ENCODE results near the gene SNPH.

DNA sequence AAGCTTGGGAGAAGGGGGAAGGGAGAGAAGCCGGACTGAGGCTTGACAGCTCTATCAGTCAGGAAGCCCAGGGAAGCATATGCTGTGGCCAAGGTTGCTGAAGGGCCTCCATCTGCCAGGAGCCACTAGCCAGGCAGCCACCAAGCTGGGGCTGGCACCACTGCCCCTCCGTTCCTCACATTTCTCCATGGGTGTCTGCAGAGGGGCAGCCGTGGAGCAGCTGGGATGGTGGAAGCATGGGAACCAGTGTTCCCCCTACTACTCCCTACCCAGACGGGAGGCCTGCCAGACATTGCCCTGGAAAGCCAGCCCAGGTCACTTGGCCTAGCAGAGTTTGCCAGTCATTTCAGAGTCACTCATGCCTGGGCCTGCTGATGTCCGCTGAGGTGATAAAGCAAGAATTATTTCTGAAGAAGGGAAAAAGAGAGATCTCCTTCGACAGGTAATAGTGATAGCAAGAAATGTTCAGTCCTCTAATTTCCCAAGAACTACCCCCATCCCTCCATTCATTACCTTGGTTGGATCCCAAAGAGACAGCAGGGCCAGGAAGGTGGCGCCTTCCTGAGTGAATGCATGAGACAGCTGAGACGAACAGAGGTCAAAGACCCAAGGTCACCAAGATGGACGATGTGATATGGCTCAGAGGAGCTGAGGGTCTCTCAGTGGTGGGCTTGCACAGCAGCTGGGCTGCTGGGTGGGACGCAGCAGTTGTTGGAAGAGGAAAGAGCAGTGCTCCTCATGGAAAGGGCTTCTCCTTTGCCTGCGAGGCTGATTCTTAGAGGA, 21.9 kb downstream of the SNPH start:
- TF ChIP-seq, protein P1, sequence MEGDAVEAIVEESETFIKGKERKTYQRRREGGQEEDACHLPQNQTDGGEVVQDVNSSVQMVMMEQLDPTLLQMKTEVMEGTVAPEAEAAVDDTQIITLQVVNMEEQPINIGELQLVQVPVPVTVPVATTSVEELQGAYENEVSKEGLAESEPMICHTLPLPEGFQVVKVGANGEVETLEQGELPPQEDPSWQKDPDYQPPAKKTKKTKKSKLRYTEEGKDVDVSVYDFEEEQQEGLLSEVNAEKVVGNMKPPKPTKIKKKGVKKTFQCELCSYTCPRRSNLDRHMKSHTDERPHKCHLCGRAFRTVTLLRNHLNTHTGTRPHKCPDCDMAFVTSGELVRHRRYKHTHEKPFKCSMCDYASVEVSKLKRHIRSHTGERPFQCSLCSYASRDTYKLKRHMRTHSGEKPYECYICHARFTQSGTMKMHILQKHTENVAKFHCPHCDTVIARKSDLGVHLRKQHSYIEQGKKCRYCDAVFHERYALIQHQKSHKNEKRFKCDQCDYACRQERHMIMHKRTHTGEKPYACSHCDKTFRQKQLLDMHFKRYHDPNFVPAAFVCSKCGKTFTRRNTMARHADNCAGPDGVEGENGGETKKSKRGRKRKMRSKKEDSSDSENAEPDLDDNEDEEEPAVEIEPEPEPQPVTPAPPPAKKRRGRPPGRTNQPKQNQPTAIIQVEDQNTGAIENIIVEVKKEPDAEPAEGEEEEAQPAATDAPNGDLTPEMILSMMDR (IDR thresholded peaks at IDR 0.05), result no peak
- TF ChIP-seq POLR2A (IDR thresholded peaks at IDR 0.05), result no peak
